Bone marrow (tissue), 2 donors: ENCODE data around the gene AHDC1.

Experiments used
- DNase-seq, 2 donors: peaks; one replicate each; lab custom pipeline; 2025; lab: John Stamatoyannopoulos, UW

Gene AHDC1

GRCh38 chr1:27576806-27577227 lies 27.1 kb downstream of the AHDC1 start:
- DNase-seq, result no peak

DNA sequence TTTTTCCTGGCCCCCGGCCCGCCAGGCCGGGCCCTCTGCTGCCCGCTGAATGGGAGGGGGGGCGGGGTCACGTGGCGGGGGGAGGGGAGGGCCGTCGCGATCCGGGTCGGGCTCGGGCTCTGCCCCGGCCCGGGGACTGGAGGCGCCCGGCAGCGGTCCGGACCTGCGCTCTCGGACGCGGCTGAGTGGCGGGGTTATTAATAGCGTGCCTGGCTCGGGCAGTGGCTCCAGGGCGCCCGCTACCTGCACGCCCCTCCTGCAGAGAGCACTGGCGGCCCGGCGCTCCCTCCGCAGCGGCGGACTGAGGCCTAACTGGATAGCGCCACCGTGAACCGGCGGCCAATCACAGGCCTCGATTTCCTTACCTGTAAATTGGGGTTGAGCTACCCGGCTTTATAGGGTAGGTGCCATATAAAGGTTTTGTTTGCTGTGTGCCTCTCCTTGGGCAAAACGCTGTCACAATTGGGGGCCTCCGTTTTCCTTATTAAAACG lies 28.1 kb downstream of the AHDC1 start:
- DNase-seq, result no peak

GRCh38 chr1:27574871-27575831 lies 28.8 kb downstream of the AHDC1 start:
- DNase-seq, result no peak

DNA sequence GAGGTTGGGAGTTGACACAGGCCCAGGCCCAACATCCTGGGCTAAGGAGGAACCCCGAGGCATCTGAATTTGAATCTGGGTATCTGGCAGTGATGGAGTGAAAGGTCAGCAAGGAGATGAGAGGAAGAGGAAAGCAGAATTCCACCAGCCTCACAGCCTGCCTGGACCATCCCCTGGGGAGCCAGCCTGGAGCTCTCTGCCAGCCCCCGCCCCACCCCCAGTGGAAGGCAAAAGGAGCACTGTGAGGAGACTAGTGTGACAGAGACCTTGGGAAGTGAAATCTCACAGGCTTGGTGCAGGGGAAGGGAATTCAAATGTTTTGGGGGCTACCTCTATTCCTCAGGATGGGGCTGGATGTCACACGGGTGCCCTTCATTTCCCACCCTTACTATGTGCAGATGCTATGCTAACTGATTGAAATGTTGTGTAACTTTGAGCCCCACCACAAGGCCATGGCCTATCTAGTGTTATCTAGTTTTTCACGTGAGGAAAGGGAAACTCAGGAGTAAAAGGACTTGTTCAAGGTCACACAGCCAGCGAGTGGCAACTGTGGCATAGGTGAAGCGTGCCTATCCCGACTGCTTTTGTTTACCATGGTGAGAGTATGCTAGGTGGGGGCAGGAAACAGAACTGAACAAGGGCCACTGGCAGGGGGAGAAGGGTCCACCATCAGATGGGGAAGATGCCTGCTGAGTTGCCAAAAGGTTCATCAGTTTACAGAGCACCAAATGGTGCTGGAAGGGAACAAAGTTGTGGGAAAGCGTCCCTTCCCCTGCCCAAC lies 29.8 kb downstream of the AHDC1 start:
- no peak for DNase-seq

- DNase-seq, result no peak
Observed at GRCh38 chr1:27572679-27573426, 31.1 kb downstream of the AHDC1 start.

- no peak for DNase-seq
Observed at GRCh38 chr1:27572019-27572678, 31.8 kb downstream of the AHDC1 start.

DNA sequence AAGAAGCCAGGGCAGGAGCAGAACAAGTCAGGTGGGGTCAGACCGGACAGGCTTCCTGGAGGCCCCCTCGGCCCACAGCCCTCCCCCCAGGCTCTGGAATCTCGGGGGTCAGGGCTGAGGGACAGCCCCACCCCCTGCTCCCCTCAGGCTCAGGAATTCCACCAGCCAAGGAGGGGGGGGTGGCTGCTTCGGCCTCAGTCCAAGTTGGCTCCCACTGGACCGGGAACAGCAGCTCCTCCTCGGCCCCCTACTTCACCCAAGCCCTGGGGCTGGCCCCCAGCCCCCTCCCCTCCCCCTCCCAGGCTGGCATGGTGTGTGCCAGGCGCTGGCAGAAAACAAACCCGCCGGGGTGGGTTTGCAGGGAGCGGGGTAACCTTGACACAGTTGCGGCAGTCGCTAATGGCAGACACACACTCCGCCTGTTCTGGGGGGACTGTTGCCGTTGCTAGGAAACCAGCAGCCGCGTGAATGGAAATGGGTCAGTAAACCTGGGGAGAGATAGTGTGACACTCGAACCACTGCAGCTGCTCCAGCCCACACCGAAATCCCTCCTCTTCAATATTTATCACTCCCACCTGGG lies 32.4 kb downstream of the AHDC1 start:
- DNase-seq, result no peak

DNA sequence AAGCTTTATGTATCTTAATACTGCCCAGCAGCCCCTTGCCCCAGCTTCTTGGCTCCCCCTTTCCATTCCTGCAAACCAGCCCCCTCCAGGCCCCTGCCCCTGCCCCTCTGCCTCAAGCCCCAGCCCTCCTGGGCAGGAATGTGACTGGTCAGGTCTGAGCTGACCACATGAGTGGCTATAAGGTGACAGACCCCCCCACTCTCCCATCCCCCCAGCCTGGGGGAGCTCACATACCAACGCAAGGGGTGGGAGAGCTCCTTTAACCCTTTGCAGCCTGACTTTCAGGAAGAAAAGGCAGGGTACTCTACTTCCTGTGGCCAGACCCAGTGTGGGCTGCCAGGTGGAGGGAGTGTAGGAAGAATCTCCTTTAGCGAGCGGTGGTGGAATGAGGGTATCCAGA lies 33.2 kb downstream of the AHDC1 start:
- DNase-seq, result no peak

DNA sequence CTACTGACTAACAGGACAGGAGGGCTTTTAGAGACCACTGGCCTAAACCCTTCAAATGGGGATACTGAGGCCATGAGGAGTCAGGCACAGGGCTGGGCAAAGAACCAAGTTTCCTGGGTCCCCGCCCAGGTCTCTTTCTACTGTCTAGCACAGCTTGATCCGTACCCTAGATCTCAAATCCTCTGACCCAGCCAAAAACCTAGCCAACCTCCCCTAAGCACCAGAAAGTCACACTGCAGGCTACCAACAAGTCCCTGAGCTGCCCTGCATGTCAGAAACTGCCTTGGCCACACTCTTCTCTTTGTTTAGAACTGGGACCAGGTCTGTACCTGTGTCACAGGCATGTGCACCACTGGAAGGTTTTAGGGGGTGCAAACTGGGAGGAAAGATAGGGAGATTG lies 33.6 kb downstream of the AHDC1 start:
- no peak for DNase-seq

GRCh38 chr1:27569506-27570291 lies 34.2 kb downstream of the AHDC1 start:
- DNase-seq, result no peak

DNA sequence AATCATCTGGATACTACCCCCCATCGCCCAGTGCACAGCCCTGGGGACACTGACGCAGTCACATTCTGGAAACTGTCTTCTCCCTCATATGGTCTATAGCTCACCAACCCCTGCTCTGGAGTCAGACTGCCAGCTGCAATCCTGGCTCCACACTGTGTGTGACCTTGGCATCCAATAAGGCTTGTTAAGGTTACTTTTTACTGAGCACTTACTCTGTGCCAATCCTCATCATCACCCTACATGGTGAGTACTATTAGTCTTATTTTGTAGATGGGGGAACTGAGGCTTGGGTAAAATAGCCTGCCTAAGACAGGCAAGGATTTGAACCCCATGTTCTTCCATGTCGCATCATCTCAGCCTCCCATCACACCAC lies 34.9 kb downstream of the AHDC1 start:
- no peak for DNase-seq

GRCh38 chr1:27568300-27569087 lies 35.5 kb downstream of the AHDC1 start:
- DNase-seq, result peak; percentile 72 to 84

DNA sequence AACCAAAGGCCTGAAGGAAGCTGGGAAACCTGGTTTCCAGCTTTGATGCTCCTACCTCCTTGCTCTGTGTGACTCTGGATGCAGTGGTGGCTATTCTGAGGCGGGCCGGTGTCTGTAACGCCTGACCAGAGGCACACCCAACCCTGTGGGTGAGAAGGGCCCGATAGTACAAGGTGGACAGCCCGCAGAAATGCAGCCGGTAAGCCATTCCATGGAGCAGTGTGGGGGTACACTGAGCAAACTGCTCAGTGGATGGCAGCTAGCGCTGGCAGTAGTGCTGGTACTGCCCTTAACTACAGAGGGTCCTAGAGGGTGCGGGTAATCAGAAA lies 36.0 kb downstream of the AHDC1 start:
- no peak for DNase-seq

DNA sequence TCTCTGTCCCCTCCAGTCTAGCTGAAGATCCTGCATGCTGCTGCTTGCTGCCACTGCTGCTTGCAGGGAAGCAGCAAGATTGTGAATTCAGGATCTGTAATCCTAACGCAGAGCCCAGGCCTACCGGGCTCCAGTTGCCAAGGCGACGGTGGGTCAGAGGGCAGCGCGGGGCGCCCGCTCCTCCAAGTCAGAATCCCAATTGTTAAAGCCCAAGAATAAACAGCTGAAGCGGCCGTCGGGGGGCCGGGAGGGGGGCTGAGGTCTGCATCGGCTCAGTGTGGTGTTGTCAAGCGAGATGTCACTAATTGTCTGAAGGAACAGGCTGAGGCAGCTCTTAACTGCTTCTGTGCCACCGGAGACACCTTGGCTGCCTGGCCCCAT lies 36.8 kb downstream of the AHDC1 start:
- no peak for DNase-seq

DNA sequence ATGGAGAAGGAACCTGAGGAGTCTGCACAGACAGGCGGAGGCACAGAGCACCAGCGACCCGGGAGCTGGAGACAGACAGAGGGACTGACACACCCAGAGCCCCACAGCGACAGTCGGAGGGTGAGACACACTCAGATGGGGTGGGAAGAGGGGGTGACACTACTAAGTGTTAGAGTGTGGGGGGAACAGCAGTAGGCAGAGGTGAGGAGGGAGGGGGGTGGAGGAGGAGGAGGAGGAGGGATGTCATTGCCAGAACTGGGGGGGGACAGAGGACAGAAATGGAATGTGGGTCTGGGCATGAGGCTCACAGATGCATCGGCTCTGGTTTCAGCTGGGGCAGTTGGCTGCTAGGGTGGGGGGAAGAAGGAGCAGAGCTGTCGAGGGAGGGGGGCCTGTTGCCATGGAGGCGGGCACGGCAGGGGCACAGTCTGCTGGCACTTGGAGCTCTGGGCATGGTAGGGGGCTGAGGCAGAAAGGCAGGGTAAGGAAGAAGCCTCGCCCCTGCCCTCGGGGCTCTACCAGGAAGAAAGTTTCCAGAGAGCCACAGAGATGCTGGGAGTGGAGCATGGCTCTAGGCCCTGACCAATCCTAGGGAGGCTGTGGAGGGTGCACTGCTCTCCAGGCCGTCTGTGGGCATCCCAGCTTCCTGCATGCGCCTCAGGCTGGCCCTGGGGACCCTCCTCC lies 37.3 kb downstream of the AHDC1 start:
- no peak for DNase-seq

GRCh38 chr1:27564710-27565649 lies 39.0 kb downstream of the AHDC1 start:
- DNase-seq, result no peak

- DNase-seq, result no peak
Observed at GRCh38 chr1:27563591-27564471, 40.1 kb downstream of the AHDC1 start.
